Measurements from ENCODE around the gene RALGAPA2. TPM values are rescaled to one million over a fixed set of nuclear protein-coding genes. Genes with fewer than 3 reads are reported as not detected.

RALGAPA2 gene
- total RNA-seq, 1 experiment from 2014 or later: 13.4 TPM

GRCh38 chr20:20435453-20435852 lies 277.0 kb downstream of the RALGAPA2 start:
- H3K9me3 ChIP-seq (ENCODE audit: control insufficient read depth, insufficient read depth, low read depth, low read length): no peaks in the 10 kb centered on the region
- no peaks in the 10 kb centered on the region for H3K4me1 ChIP-seq (ENCODE audit: control insufficient read depth, insufficient read depth, low read length)
- H3K4me3 ChIP-seq (ENCODE audit: low read depth in 2 of 2, low read length in 2 of 2): no peak overlapping the region
- ATAC-seq (no peak), DNase-seq (ENCODE audit: low read depth, low spot score) (no peak)
- no TSS peak for BruUV-seq (replicated peaks)
- no peaks in the 10 kb centered on the region for H3K27me3 ChIP-seq (ENCODE audit: control insufficient read depth, insufficient read depth, low read length)
- in situ Hi-C loops (cut with HindIII; ENCODE audit: low pct_unique_long_range_greater_than_20kb, low sequenced_read_pairs): no loop called here
- intact Hi-C loops (cut with micrococcal nuclease; ENCODE audit: unreplicated experiment): no loop called here
- ChIA-PET CTCF (no interaction called here), POLR2A (no interaction called here)
- H3K36me3 ChIP-seq (ENCODE audit: control insufficient read depth, insufficient read depth, low read length): no peaks in the 10 kb centered on the region
- TF ChIP-seq CTCF (IDR thresholded peaks at IDR 0.05): no peak
- TF ChIP-seq REST (IDR thresholded peaks at IDR 0.05; ENCODE audit: insufficient read depth in 1 of 2, low read depth in 2 of 2, low read length in 1 of 2): no peak
- no peak for TF ChIP-seq POLR2AphosphoS5 (IDR thresholded peaks at IDR 0.05; ENCODE audit: low read depth, low read length)
- TF ChIP-seq TCF7L2 (IDR thresholded peaks at IDR 0.05; ENCODE audit: low read depth, low read length): no peak
- no peak for TF ChIP-seq SIN3A (IDR thresholded peaks at IDR 0.05; ENCODE audit: borderline replicate concordance, insufficient read depth, low read depth, low read length)
- H3K27ac ChIP-seq (ENCODE audit: low read length): no peak overlapping the region

GRCh38 chr20:20432618-20433286 lies 279.7 kb downstream of the RALGAPA2 start:
- Histone ChIP-seq H3K4me3 (ENCODE audit: low read depth in 2 of 2, low read length in 2 of 2) (no peak overlapping the region), H3K9me3 (ENCODE audit: control insufficient read depth, insufficient read depth, low read depth, low read length) (no peaks in the 10 kb centered on the region), H3K27me3 (ENCODE audit: control insufficient read depth, insufficient read depth, low read length) (no peaks in the 10 kb centered on the region), H3K4me1 (ENCODE audit: control insufficient read depth, insufficient read depth, low read length) (no peaks in the 10 kb centered on the region), H3K27ac (ENCODE audit: low read length) (no peak overlapping the region), H3K36me3 (ENCODE audit: control insufficient read depth, insufficient read depth, low read length) (no peaks in the 10 kb centered on the region)
- BruUV-seq (replicated peaks): no TSS peak
- POLR2A ChIA-PET: no interaction called here
- ATAC-seq (no peak), DNase-seq (ENCODE audit: low read depth, low spot score) (no peak)
- TF ChIP-seq CTCF (IDR thresholded peaks at IDR 0.05) (no peak), REST (IDR thresholded peaks at IDR 0.05; ENCODE audit: insufficient read depth in 1 of 2, low read depth in 2 of 2, low read length in 1 of 2) (no peak), TCF7L2 (IDR thresholded peaks at IDR 0.05; ENCODE audit: low read depth, low read length) (no peak), POLR2AphosphoS5 (IDR thresholded peaks at IDR 0.05; ENCODE audit: low read depth, low read length) (no peak), SIN3A (IDR thresholded peaks at IDR 0.05; ENCODE audit: borderline replicate concordance, insufficient read depth, low read depth, low read length) (no peak)
- CTCF ChIA-PET: interaction anchor here (0.6 kb wide), 1 partner anchor 510 kb away, joined by 4 read pairs; no protein-coding TSS in a partner anchor
- intact Hi-C loops (cut with micrococcal nuclease; ENCODE audit: unreplicated experiment): no loop called here
- in situ Hi-C loops (cut with HindIII; ENCODE audit: low pct_unique_long_range_greater_than_20kb, low sequenced_read_pairs): no loop called here

Measured in Panc1 (cell line).